HG02938 (cell line): ENCODE measurements around the gene HDAC5.
"Not testable (repeated sequence)": the region's sequence is repeated elsewhere in the genome, so short reads cannot be mapped to it uniquely, and the experiment has no call there.

Experiments used
- ATAC-seq: cut with Tn5 transposase; IDR thresholded peaks from one replicate; pipeline ENCODE4 v1.9.1; 2021; ENCODE audit warnings: mild to moderate bottlenecking, moderate library complexity; ENCODE audit not compliant: unreplicated experiment

Gene HDAC5

GRCh38 chr17:44112284-44113280 is 10.9 kb downstream of the HDAC5 start:
- no peak for ATAC-seq

- ATAC-seq = no peak
These were observed 11.7 kb downstream of the HDAC5 start for GRCh38 chr17:44111777-44112176.

GRCh38 chr17:44110823-44111633 is 12.4 kb downstream of the HDAC5 start:
- ATAC-seq = no peak

GRCh38 chr17:44110011-44110686 is 13.3 kb downstream of the HDAC5 start:
- ATAC-seq = no peak

- no peak for ATAC-seq
These were observed 14.2 kb downstream of the HDAC5 start for GRCh38 chr17:44109312-44109630.

- ATAC-seq = no peak
These were observed 14.8 kb downstream of the HDAC5 start for GRCh38 chr17:44108440-44109311.

- ATAC-seq = no peak
These were observed 16.6 kb downstream of the HDAC5 start for GRCh38 chr17:44106801-44107200.

- ATAC-seq = no peak
These were observed 17.5 kb downstream of the HDAC5 start for GRCh38 chr17:44105941-44106340.

- ATAC-seq = no peak
These were observed 18.0 kb downstream of the HDAC5 start for GRCh38 chr17:44105483-44105882.

GRCh38 chr17:44102849-44103622 is 20.4 kb downstream of the HDAC5 start:
- no peak for ATAC-seq

- not testable (repeated sequence) for ATAC-seq
These were observed 21.6 kb downstream of the HDAC5 start for GRCh38 chr17:44101858-44102257.

GRCh38 chr17:44097110-44097958 is 26.1 kb downstream of the HDAC5 start:
- no peak for ATAC-seq

GRCh38 chr17:44095647-44096496 is 27.6 kb downstream of the HDAC5 start:
- no peak for ATAC-seq

GRCh38 chr17:44095388-44095646 is 28.1 kb downstream of the HDAC5 start:
- ATAC-seq = no peak

GRCh38 chr17:44094701-44095387 is 28.6 kb downstream of the HDAC5 start:
- ATAC-seq = no peak

- ATAC-seq = no peak
These were observed 30.1 kb downstream of the HDAC5 start for GRCh38 chr17:44093231-44093900.

GRCh38 chr17:44092051-44092450 is 31.4 kb downstream of the HDAC5 start:
- no peak for ATAC-seq
